ENCODE results near the gene NAA40. TPM values are rescaled to one million over a fixed set of nuclear protein-coding genes. Genes with fewer than 3 reads are reported as not detected.
A peak's percentile ranks its signal among the peaks of the same experiment; 100 is the strongest.

The NAA40 gene
- total and polyA plus RNA-seq, 2 of the 4 experiments (the other 2 are of a cell fraction): 15.2 to 24.7 TPM

GRCh38 chr11:63939397-63939891 is 642 bp downstream of the NAA40 start:
- Histone ChIP-seq H3K9me1 (ENCODE audit: insufficient read depth, low read length) (no peaks in the 10 kb centered on the region; the same call in 1 of the 2 replicates), H3K23ac (ENCODE audit: low read depth, low read length) (peak overlapping the region; percentile 81), H3K4me2 (ENCODE audit: low read depth, low read length) (peak overlapping the region; percentile 99), H3K4ac (ENCODE audit: low read depth, low read length) (peak overlapping the region; percentile 83), H3K56ac (ENCODE audit: extremely low read depth, insufficient read depth, low read length) (peak overlapping the region; percentile 53), H2BK120ac (ENCODE audit: low read depth, low read length) (peak overlapping the region; percentile 13; the same call in 1 of the 2 replicates), H2AK9ac (replicated peaks; ENCODE audit: low read depth, low read length, poor library complexity) (peak overlapping the region; percentile 96), H3K4me3 (ENCODE audit: insufficient read depth, low read depth, low read length) (peak overlapping the region; percentile 90), H4K20me1 (ENCODE audit: insufficient read depth, low read length) (peaks cover 3% of the 10 kb centered on the region), H3K9me3 (ENCODE audit: control insufficient read depth, insufficient read depth, low read length) (no peaks in the 10 kb centered on the region), H2BK5ac (ENCODE audit: low read depth, low read length, poor library complexity, severe bottlenecking) (no peak overlapping the region), H4K91ac (ENCODE audit: insufficient read depth, low read depth, low read length) (peak overlapping the region; percentile 12; the same call in 1 of the 2 replicates), H3K9ac (ENCODE audit: low read depth, low read length) (peak overlapping the region; percentile 91), H3K27me3 (ENCODE audit: control insufficient read depth, insufficient read depth, low read length) (no peaks in the 10 kb centered on the region), H4K8ac (ENCODE audit: low read depth in 2 of 2, low read length in 2 of 2) (peak overlapping the region; percentile 80 to 90; a peak in 2 of 4 replicates), H3K4me1 (ENCODE audit: control insufficient read depth, insufficient read depth, low read length) (no peaks in the 10 kb centered on the region), H3K14ac (replicated peaks; ENCODE audit: low read depth, low read length) (peak overlapping the region; percentile 95), H2BK15ac (ENCODE audit: low read depth, low read length) (no peak overlapping the region), H3K27ac (ENCODE audit: insufficient read depth, low read length) (peak overlapping the region; percentile 81), H2AFZ (replicated peaks; ENCODE audit: low read length, poor library complexity) (peak overlapping the region; percentile 98), H2AK5ac (ENCODE audit: low read depth, low read length) (peak overlapping the region; percentile 79; the same call in 1 of the 2 replicates), H3K79me1 (ENCODE audit: low read depth in 1 of 2, low read length in 2 of 2) (peaks cover 23 to 48% of the 10 kb centered on the region in 2 experiments), H2BK20ac (ENCODE audit: low read depth, low read length) (no peak overlapping the region), H3K36me3 (ENCODE audit: control insufficient read depth, insufficient read depth, low read length) (no peaks in the 10 kb centered on the region), H3K18ac (ENCODE audit: low read depth, low read length) (no peak overlapping the region), H4K5ac (ENCODE audit: low read depth, low read length) (no peak overlapping the region; the same call in 1 of the 2 replicates)
- dilution Hi-C loops (cut with HindIII; ENCODE audit: low sequenced_read_pairs, unreplicated experiment) (no loop called here), in situ Hi-C loops (cut with MboI; ENCODE audit: low sequenced_read_pairs) (loop anchor here (25.0 kb wide), 1 partner anchor 452 kb away; the partner anchor contains the start of gene PLAAT5), intact Hi-C loops (cut with micrococcal nuclease) (loop anchor here (2.0 kb wide), 1 partner anchor 23 kb away; the partner anchor contains the start of gene RCOR2)
- no TSS peak for BruUV-seq (replicated peaks)
- DNase-seq (no peak), ATAC-seq (ENCODE audit: low read depth) (no peak)
- TF ChIP-seq CHD1 (IDR thresholded peaks at IDR 0.05; ENCODE audit: low read depth, low read length) (no peak), RAD21 (IDR thresholded peaks at IDR 0.05; ENCODE audit: low read length) (no peak; the same call in 1 of the 2 replicates), RCOR1 (IDR thresholded peaks at IDR 0.05; ENCODE audit: insufficient replicate concordance, low read length) (no peak), MXI1 (IDR thresholded peaks at IDR 0.05; ENCODE audit: borderline replicate concordance, low read depth, low read length) (no peak), NFE2L2 (IDR thresholded peaks at IDR 0.05; ENCODE audit: low read depth, low read length) (no peak), POLR2A (IDR thresholded peaks at IDR 0.05; ENCODE audit: low read depth, low read length) (no peak), USF2 (IDR thresholded peaks at IDR 0.05; ENCODE audit: low read depth, low read length) (no peak), CEBPB (IDR thresholded peaks at IDR 0.05; ENCODE audit: low read depth, low read length) (no peak), SMC3 (IDR thresholded peaks at IDR 0.05; ENCODE audit: low read depth, low read length) (no peak), MAZ (IDR thresholded peaks at IDR 0.05; ENCODE audit: borderline replicate concordance, low read depth, low read length) (no peak), FOS (IDR thresholded peaks at IDR 0.05; ENCODE audit: low read depth, low read length) (no peak), RFX5 (IDR thresholded peaks at IDR 0.05; ENCODE audit: low read depth, low read length) (no peak), CTCF (conservative IDR thresholded peaks at IDR 0.05; ENCODE audit: low read depth, low read length) (no peak), MAFK (IDR thresholded peaks at IDR 0.05; ENCODE audit: low read depth, low read length) (no peak), BHLHE40 (IDR thresholded peaks at IDR 0.05; ENCODE audit: low read depth, low read length) (no peak), ELK1 (IDR thresholded peaks at IDR 0.05; ENCODE audit: borderline replicate concordance, low read depth, low read length) (no peak)
- ChIA-PET POLR2A (ENCODE audit: unreplicated experiment) (no interaction called here), CTCF (no interaction called here)
- no CpG with 5 or more reads among the region's 26 CpGs for WGBS, 2 experiments (ENCODE audit: extremely low coverage in 2 of 2, insufficient read length in 1 of 2)
